Erythroblast (primary cell): ENCODE data around the gene ELF5.

Experiments
- GATA1 ChIP-seq: IDR thresholded peaks from 2 replicates; pipeline ENCODE4 v1.6.1; 2011; ENCODE audit warnings: low read depth, mild to moderate bottlenecking, control low read depth, low read length, moderate library complexity
- POLR2A ChIP-seq: IDR thresholded peaks from 2 replicates; pipeline ENCODE4 v1.6.1; 2011; ENCODE audit warnings: mild to moderate bottlenecking, low read length

DNA sequence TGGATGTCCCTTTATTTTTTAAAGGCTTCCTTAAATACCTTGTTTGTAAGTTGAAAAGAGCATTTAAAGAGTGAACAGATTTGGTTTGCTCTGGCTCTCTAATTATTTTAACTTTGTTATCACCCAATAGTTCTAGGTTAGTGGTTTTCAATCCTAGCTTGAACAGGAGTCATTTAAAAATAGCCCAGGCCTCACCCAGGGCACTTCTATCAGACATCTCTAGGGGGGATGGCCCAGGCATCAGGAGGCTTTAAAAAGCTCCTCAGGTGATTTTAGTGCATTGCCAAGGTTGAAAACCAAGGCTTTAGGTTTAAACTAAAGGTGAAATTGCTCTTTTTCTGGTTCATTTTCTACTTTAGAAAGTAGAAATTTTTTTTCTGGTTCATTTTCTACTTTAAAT lies 66.5 kb downstream of the ELF5 start:
- TF ChIP-seq POLR2A: no peak
- no peak for TF ChIP-seq GATA1
